ENCODE measurements around the gene ARFIP1. TPM values are rescaled to one million over a fixed set of nuclear protein-coding genes. Genes with fewer than 3 reads are reported as not detected.

Gene ARFIP1
- total and polyA plus RNA-seq, 5 donors from 2014 or later: 7.5 to 24.2 (median 19.4) TPM

GRCh38 chr4:152941411-152941810 lies 161.7 kb downstream of the ARFIP1 start:
- Mint-ChIP-seq H3K4me3 (no peak overlapping the region), H3K9me3 (peaks cover 0 to 3% (median 0%) of the 10 kb centered on the region in 7 donors), H3K27me3 (peaks cover 50% of the 10 kb centered on the region), H3K36me3 (no peaks in the 10 kb centered on the region), H3K27ac (no peak overlapping the region), H3K4me1 (peaks cover 3 to 9% (median 5%) of the 10 kb centered on the region in 4 donors)
- H3K27ac ChIP-seq (ENCODE audit: insufficient read depth, low read length, poor library complexity, severe bottlenecking): no peak overlapping the region
- H3K27me3 ChIP-seq (ENCODE audit: control insufficient read depth, insufficient read depth, low read length): peaks cover 18% of the 10 kb centered on the region
- no peak overlapping the region for H3K4me3 ChIP-seq (ENCODE audit: low read depth, low read length)
- peaks cover 17% of the 10 kb centered on the region for H3K4me1 ChIP-seq (ENCODE audit: control insufficient read depth, insufficient read depth, low read length, poor library complexity, severe bottlenecking)
- H3K9me3 ChIP-seq (ENCODE audit: control insufficient read depth in 2 of 2, low read length in 2 of 2): no peaks in the 10 kb centered on the region
- no peak for ATAC-seq (ENCODE audit: low read depth in 2 of 2)
- no peaks in the 10 kb centered on the region for H3K36me3 ChIP-seq (ENCODE audit: control insufficient read depth, insufficient read depth, low read length)
- DNase-seq: no peak

DNA sequence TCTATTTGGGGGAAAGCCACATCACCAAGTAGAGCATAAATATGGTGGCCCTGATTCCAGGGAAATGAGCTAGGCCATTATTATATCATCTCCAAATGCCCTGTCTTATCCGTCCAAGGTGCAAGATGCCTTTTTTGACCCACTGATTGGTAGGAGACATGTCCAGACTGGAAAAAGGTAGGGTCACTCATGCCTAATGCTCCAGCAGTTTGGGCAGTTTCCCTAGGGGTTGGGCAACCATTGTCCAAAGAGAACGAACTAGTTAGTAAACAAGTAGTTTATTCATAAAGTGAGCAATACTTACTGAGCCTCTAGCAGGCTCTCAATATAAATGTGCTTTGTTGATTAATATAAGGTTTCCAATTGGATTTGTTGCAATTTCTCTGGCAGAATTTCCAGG lies 162.6 kb downstream of the ARFIP1 start:
- H3K36me3 Mint-ChIP-seq: no peaks in the 10 kb centered on the region
- H3K4me1 Mint-ChIP-seq: peaks cover 3 to 9% (median 5%) of the 10 kb centered on the region in 4 donors
- H3K9me3 Mint-ChIP-seq: peaks cover 0 to 3% (median 0%) of the 10 kb centered on the region in 7 donors
- no peak overlapping the region for H3K27ac ChIP-seq (ENCODE audit: insufficient read depth, low read length, poor library complexity, severe bottlenecking)
- ATAC-seq (ENCODE audit: low read depth in 2 of 2): no peak
- peaks cover 55% of the 10 kb centered on the region for H3K27me3 Mint-ChIP-seq
- H3K4me1 ChIP-seq (ENCODE audit: control insufficient read depth, insufficient read depth, low read length, poor library complexity, severe bottlenecking): peaks cover 8% of the 10 kb centered on the region
- DNase-seq: no peak
- no peak overlapping the region for H3K4me3 Mint-ChIP-seq
- no peaks in the 10 kb centered on the region for H3K36me3 ChIP-seq (ENCODE audit: control insufficient read depth, insufficient read depth, low read length)
- no peaks in the 10 kb centered on the region for H3K9me3 ChIP-seq (ENCODE audit: control insufficient read depth in 2 of 2, low read length in 2 of 2)
- peaks cover 21% of the 10 kb centered on the region for H3K27me3 ChIP-seq (ENCODE audit: control insufficient read depth, insufficient read depth, low read length)
- no peak overlapping the region for H3K27ac Mint-ChIP-seq
- H3K4me3 ChIP-seq (ENCODE audit: low read depth, low read length): no peak overlapping the region

DNA sequence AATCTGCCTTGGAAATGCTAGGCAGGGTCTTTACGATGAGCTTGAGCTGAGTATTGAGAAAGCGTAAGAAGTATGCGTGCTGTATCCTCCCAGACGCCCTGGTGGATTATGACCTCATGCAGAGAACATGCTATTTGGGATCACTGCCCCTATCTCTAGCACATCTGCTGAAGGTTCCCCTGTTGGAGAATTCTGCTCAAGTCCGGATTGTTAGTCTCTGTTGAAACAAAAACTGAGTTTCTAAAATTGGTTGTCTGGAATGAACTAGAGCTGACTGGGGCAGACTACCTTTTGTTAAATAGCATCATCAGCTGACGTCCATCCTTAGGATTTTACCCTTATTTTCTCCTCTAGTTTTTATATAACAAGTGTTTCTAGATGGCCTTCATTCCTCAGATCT lies 163.9 kb downstream of the ARFIP1 start:
- Mint-ChIP-seq H3K9me3 (peaks cover 0 to 4% (median 0%) of the 10 kb centered on the region in 7 donors), H3K27ac (no peak overlapping the region), H3K4me1 (peaks cover 0 to under 1% (median 0%) of the 10 kb centered on the region in 4 donors), H3K27me3 (peaks cover 52% of the 10 kb centered on the region), H3K36me3 (peaks cover 3% of the 10 kb centered on the region), H3K4me3 (no peak overlapping the region)
- DNase-seq: no peak
- no peaks in the 10 kb centered on the region for H3K4me1 ChIP-seq (ENCODE audit: control insufficient read depth, insufficient read depth, low read length, poor library complexity, severe bottlenecking)
- H3K36me3 ChIP-seq (ENCODE audit: control insufficient read depth, insufficient read depth, low read length): no peaks in the 10 kb centered on the region
- no peak overlapping the region for H3K27ac ChIP-seq (ENCODE audit: insufficient read depth, low read length, poor library complexity, severe bottlenecking)
- peaks cover 22% of the 10 kb centered on the region for H3K27me3 ChIP-seq (ENCODE audit: control insufficient read depth, insufficient read depth, low read length)
- no peak for ATAC-seq (ENCODE audit: low read depth in 2 of 2)
- no peaks in the 10 kb centered on the region for H3K9me3 ChIP-seq (ENCODE audit: control insufficient read depth in 2 of 2, low read length in 2 of 2)
- H3K4me3 ChIP-seq (ENCODE audit: low read depth, low read length): no peak overlapping the region

- Mint-ChIP-seq H3K4me3 (no peak overlapping the region), H3K4me1 (no peaks in the 10 kb centered on the region), H3K9me3 (peaks cover 0 to 3% (median 0%) of the 10 kb centered on the region in 7 donors), H3K36me3 (peaks cover 3% of the 10 kb centered on the region), H3K27ac (no peak overlapping the region), H3K27me3 (peaks cover 42% of the 10 kb centered on the region)
- ATAC-seq (ENCODE audit: low read depth in 2 of 2) (no peak), DNase-seq (no peak)
- Histone ChIP-seq H3K9me3 (ENCODE audit: control insufficient read depth in 2 of 2, low read length in 2 of 2) (no peaks in the 10 kb centered on the region), H3K4me3 (ENCODE audit: low read depth, low read length) (no peak overlapping the region), H3K27me3 (ENCODE audit: control insufficient read depth, insufficient read depth, low read length) (peaks cover 14% of the 10 kb centered on the region), H3K36me3 (ENCODE audit: control insufficient read depth, insufficient read depth, low read length) (no peaks in the 10 kb centered on the region), H3K27ac (ENCODE audit: insufficient read depth, low read length, poor library complexity, severe bottlenecking) (no peak overlapping the region), H3K4me1 (ENCODE audit: control insufficient read depth, insufficient read depth, low read length, poor library complexity, severe bottlenecking) (no peaks in the 10 kb centered on the region)
These were observed 165.0 kb downstream of the ARFIP1 start for GRCh38 chr4:152944666-152945320.

- Mint-ChIP-seq H3K36me3 (peaks cover 3% of the 10 kb centered on the region), H3K4me1 (no peaks in the 10 kb centered on the region), H3K27me3 (peaks cover 36% of the 10 kb centered on the region), H3K4me3 (no peak overlapping the region), H3K9me3 (peaks cover 0 to 3% (median 0%) of the 10 kb centered on the region in 7 donors), H3K27ac (no peak overlapping the region)
- no peaks in the 10 kb centered on the region for H3K4me1 ChIP-seq (ENCODE audit: control insufficient read depth, insufficient read depth, low read length, poor library complexity, severe bottlenecking)
- ATAC-seq (ENCODE audit: low read depth in 2 of 2) (no peak), DNase-seq (no peak)
- H3K27me3 ChIP-seq (ENCODE audit: control insufficient read depth, insufficient read depth, low read length): peaks cover 6% of the 10 kb centered on the region
- H3K4me3 ChIP-seq (ENCODE audit: low read depth, low read length): no peak overlapping the region
- no peaks in the 10 kb centered on the region for H3K36me3 ChIP-seq (ENCODE audit: control insufficient read depth, insufficient read depth, low read length)
- no peak overlapping the region for H3K27ac ChIP-seq (ENCODE audit: insufficient read depth, low read length, poor library complexity, severe bottlenecking)
- no peaks in the 10 kb centered on the region for H3K9me3 ChIP-seq (ENCODE audit: control insufficient read depth in 2 of 2, low read length in 2 of 2)
These were observed 165.9 kb downstream of the ARFIP1 start for GRCh38 chr4:152945639-152946038.

DNA sequence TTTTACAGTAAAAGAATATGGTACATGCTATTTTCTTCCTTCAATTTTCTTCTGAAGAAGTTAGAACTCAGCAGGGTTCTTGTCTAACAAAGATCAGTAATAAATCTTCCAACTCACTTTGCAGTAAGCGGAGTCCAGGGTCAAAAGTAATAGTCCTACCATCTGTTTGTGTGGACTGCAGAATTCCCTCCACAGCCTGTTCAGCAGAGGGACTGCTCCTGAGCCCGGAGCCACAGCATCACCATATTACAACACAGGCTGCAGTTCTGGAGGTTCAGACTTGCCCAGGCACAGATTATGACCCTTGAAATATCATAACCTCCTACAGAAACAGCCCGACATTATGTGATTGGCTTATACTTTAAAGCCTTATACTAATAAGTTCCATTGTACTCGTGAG lies 166.7 kb downstream of the ARFIP1 start:
- no peak overlapping the region for H3K4me3 ChIP-seq (ENCODE audit: low read depth, low read length)

DNA sequence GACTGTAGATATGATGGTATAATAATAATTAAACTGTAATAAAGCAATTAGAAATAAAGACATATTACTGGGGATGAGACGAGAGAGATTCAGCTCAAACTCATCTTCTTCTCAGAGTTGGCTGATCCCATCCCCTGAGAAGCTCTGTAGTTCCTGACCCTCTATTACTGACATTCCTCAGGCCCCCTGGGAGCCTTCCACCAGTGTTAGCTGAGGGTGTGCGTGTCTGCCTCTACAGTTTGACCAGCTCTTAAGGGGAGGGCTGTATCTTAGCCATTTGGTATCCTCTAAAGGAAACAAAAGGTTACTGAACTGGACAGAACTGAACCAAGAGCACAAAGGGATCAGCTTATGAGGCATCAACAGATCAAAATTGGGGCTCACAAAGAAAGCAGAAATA lies 167.6 kb downstream of the ARFIP1 start:
- peaks cover 3% of the 10 kb centered on the region for H3K36me3 Mint-ChIP-seq
- no peaks in the 10 kb centered on the region for H3K4me1 Mint-ChIP-seq
- Histone ChIP-seq H3K36me3 (ENCODE audit: control insufficient read depth, insufficient read depth, low read length) (no peaks in the 10 kb centered on the region), H3K27me3 (ENCODE audit: control insufficient read depth, insufficient read depth, low read length) (peaks cover 8% of the 10 kb centered on the region), H3K9me3 (ENCODE audit: control insufficient read depth in 2 of 2, low read length in 2 of 2) (no peaks in the 10 kb centered on the region), H3K4me1 (ENCODE audit: control insufficient read depth, insufficient read depth, low read length, poor library complexity, severe bottlenecking) (no peaks in the 10 kb centered on the region), H3K4me3 (ENCODE audit: low read depth, low read length) (no peak overlapping the region), H3K27ac (ENCODE audit: insufficient read depth, low read length, poor library complexity, severe bottlenecking) (no peak overlapping the region)
- H3K27ac Mint-ChIP-seq: no peak overlapping the region
- no peak overlapping the region for H3K4me3 Mint-ChIP-seq
- no peak for DNase-seq
- H3K27me3 Mint-ChIP-seq: peaks cover 37% of the 10 kb centered on the region
- ATAC-seq (ENCODE audit: low read depth in 2 of 2): no peak
- H3K9me3 Mint-ChIP-seq: peaks cover 0 to 3% (median 0%) of the 10 kb centered on the region in 7 donors

More for the DNA sequence above, 166.7 kb downstream of the ARFIP1 start:
- DNase-seq (no peak), ATAC-seq (ENCODE audit: low read depth in 2 of 2) (no peak)
- Histone ChIP-seq H3K27ac (ENCODE audit: insufficient read depth, low read length, poor library complexity, severe bottlenecking) (no peak overlapping the region), H3K9me3 (ENCODE audit: control insufficient read depth in 2 of 2, low read length in 2 of 2) (no peaks in the 10 kb centered on the region), H3K4me1 (ENCODE audit: control insufficient read depth, insufficient read depth, low read length, poor library complexity, severe bottlenecking) (no peaks in the 10 kb centered on the region), H3K36me3 (ENCODE audit: control insufficient read depth, insufficient read depth, low read length) (no peaks in the 10 kb centered on the region), H3K27me3 (ENCODE audit: control insufficient read depth, insufficient read depth, low read length) (peaks cover 8% of the 10 kb centered on the region)
- Mint-ChIP-seq H3K27ac (no peak overlapping the region), H3K36me3 (peaks cover 3% of the 10 kb centered on the region), H3K4me1 (no peaks in the 10 kb centered on the region), H3K4me3 (no peak overlapping the region), H3K27me3 (peaks cover 41% of the 10 kb centered on the region), H3K9me3 (peaks cover 0 to 3% (median 0%) of the 10 kb centered on the region in 7 donors)

- DNase-seq (no peak), ATAC-seq (ENCODE audit: low read depth in 2 of 2) (no peak)
- Mint-ChIP-seq H3K27me3 (peaks cover 49% of the 10 kb centered on the region), H3K4me3 (no peak overlapping the region), H3K36me3 (peaks cover 3% of the 10 kb centered on the region), H3K4me1 (no peaks in the 10 kb centered on the region), H3K27ac (no peak overlapping the region), H3K9me3 (peaks cover 0 to 3% (median 0%) of the 10 kb centered on the region in 7 donors)
- Histone ChIP-seq H3K36me3 (ENCODE audit: control insufficient read depth, insufficient read depth, low read length) (no peaks in the 10 kb centered on the region), H3K27me3 (ENCODE audit: control insufficient read depth, insufficient read depth, low read length) (peaks cover 11% of the 10 kb centered on the region), H3K9me3 (ENCODE audit: control insufficient read depth in 2 of 2, low read length in 2 of 2) (no peaks in the 10 kb centered on the region), H3K4me3 (ENCODE audit: low read depth, low read length) (no peak overlapping the region), H3K27ac (ENCODE audit: insufficient read depth, low read length, poor library complexity, severe bottlenecking) (no peak overlapping the region), H3K4me1 (ENCODE audit: control insufficient read depth, insufficient read depth, low read length, poor library complexity, severe bottlenecking) (no peaks in the 10 kb centered on the region)
These were observed 170.2 kb downstream of the ARFIP1 start for GRCh38 chr4:152949930-152950329.

Data from CD4-positive, CD25-positive, alpha-beta regulatory T cell (primary cell).